Right cardiac atrium (tissue), 5 donors: ENCODE measurements around the gene DPEP2NB. TPM values are rescaled to one million over a fixed set of nuclear protein-coding genes. Genes with fewer than 3 reads are reported as not detected.
"Not testable (repeated sequence)": the region's sequence is repeated elsewhere in the genome, so short reads cannot be mapped to it uniquely, and the experiment has no call there.

ENCODE experiments used
- ATAC-seq, 2 donors: fragments of 200-7000 bp; cut with Tn5 transposase; one replicate each; pipeline versions ENCODE4 v1.8.0 to v1.9.1; 2020; ENCODE audit warnings: moderate library complexity in 2 of 2, mild to moderate bottlenecking in 1 of 2
- DNase-seq, 3 donors: peaks; one replicate each; pipeline ENCODE4 v3.0.0-alpha.2; 2020
- H3K27ac ChIP-seq: one replicate; pipeline ENCODE4 v1.5.1; 2013; ENCODE audit warnings: mild to moderate bottlenecking, low read length, control low read depth, moderate library complexity
- H3K27me3 ChIP-seq: one replicate; pipeline ENCODE4 v1.6.1; 2013; ENCODE audit not compliant: control insufficient read depth, insufficient read depth
- H3K4me1 ChIP-seq: one replicate; pipeline ENCODE4 v1.6.1; 2013; ENCODE audit warnings: low read length; ENCODE audit not compliant: control insufficient read depth, insufficient read depth
- H3K4me3 ChIP-seq: one replicate; pipeline ENCODE4 v1.5.1; 2013; ENCODE audit warnings: low read length, control low read depth
- H3K9me3 ChIP-seq: one replicate; pipeline ENCODE4 v1.6.1; 2013; ENCODE audit warnings: low read length; ENCODE audit not compliant: control insufficient read depth
- WGBS: extraction: QIAGEN DNeasy Blood & Tissue Kit; methylation state at CpG from one replicate; pipeline ENCODE4 v1.1.7; 2013; 5-methylcytosine and 5-hydroxymethylcytosine counted together
- intact Hi-C, 4 donors: fragments of 100-400 bp; cut with DNase I; formaldehyde crosslinking; loops; one replicate each; pipeline versions ENCODE4 v1.11.0 to v1.14.0; 2022 to 2023
- polyA plus RNA-seq: library from polyadenylated mRNA; stranded (reverse); fragments of 200-250 nt; gene quantifications from one replicate; pipeline ENCODE4 v1.2.3, GENCODE V29; 2013
- total RNA-seq, 4 donors: library from RNA; stranded (reverse); fragmentation: NEBNext Ultra II Directional; extraction: Animal tissue kit (Norgen Biotek cat#: 25700); gene quantifications; one replicate each; pipeline ENCODE4 v1.2.1, GENCODE V29; 2021
- donor health status: healthy with polysubstance abuse.
- donor health status: DM: no; HTN: yes; CAD: no.
- donor health status: DM: no; HTN: no; CAD: no.
- donor health status: DM: no; HTN: yes; CAD: no; lungs with severe emphysema.
- donor health status: DM: yes; HTN: yes; CAD: no.

Gene DPEP2NB
- total and polyA plus RNA-seq, 5 donors: not detected

GRCh38 chr16:68013440-68013839 is 2.3 kb downstream of the DPEP2NB start:
- intact Hi-C loops: no loop called here
- no peak for DNase-seq

GRCh38 chr16:68009872-68010271 is 5.8 kb downstream of the DPEP2NB start:
- H3K4me3 ChIP-seq, DNase-seq, H3K27me3 ChIP-seq, ATAC-seq, intact Hi-C loops, H3K4me1 ChIP-seq, H3K27ac ChIP-seq, H3K9me3 ChIP-seq: not testable (repeated sequence)
- 75% methylated on average over 4 of the region's 4 CpGs for WGBS

More at GRCh38 chr16:68013440-68013839, 2.3 kb downstream of the DPEP2NB start:
- no peaks in the 10 kb centered on the region for H3K4me1 ChIP-seq
- no peaks in the 10 kb centered on the region for H3K27me3 ChIP-seq
- H3K9me3 ChIP-seq: no peaks in the 10 kb centered on the region
- no peak overlapping the region for H3K27ac ChIP-seq
- 65% methylated on average over 1 of the region's 1 CpG for WGBS
- H3K4me3 ChIP-seq: no peak overlapping the region
- no peak for ATAC-seq

- H3K4me1 ChIP-seq: no peaks in the 10 kb centered on the region
- intact Hi-C loops: no loop called here
- ATAC-seq: no peak
- peak in 1 of 3 donors; percentile 15 for DNase-seq
- H3K27me3 ChIP-seq: no peaks in the 10 kb centered on the region
- H3K4me3 ChIP-seq: no peak overlapping the region
- no peaks in the 10 kb centered on the region for H3K9me3 ChIP-seq
- no peak overlapping the region for H3K27ac ChIP-seq
- WGBS: 65% methylated on average over 9 of the region's 9 CpGs
These were observed 6.5 kb downstream of the DPEP2NB start for GRCh38 chr16:68009157-68009735.

GRCh38 chr16:68005786-68006286 is 9.9 kb downstream of the DPEP2NB start:
- DNase-seq: peak; percentile 30 to 68 (median 66)
- Histone ChIP-seq H3K4me1 (no peaks in the 10 kb centered on the region), H3K4me3 (no peak overlapping the region), H3K9me3 (no peaks in the 10 kb centered on the region), H3K27me3 (no peaks in the 10 kb centered on the region), H3K27ac (no peak overlapping the region)
- ATAC-seq: peak; percentile 66 to 80
- intact Hi-C loops: no loop called here
- 42% methylated on average over 6 of the region's 6 CpGs for WGBS

GRCh38 chr16:68005211-68005610 is 10.5 kb downstream of the DPEP2NB start:
- 81% methylated on average over 9 of the region's 9 CpGs for WGBS
- ATAC-seq (no peak), DNase-seq (peak in 1 of 3 donors; percentile 1)
- H3K9me3 ChIP-seq: no peaks in the 10 kb centered on the region
- no peaks in the 10 kb centered on the region for H3K4me1 ChIP-seq
- no peak overlapping the region for H3K27ac ChIP-seq
- H3K4me3 ChIP-seq: no peak overlapping the region
- no peaks in the 10 kb centered on the region for H3K27me3 ChIP-seq
- intact Hi-C loops: no loop called here

GRCh38 chr16:68003031-68003430 is 12.7 kb downstream of the DPEP2NB start:
- ATAC-seq (no peak), DNase-seq (no peak)
- no peaks in the 10 kb centered on the region for H3K9me3 ChIP-seq
- no peak overlapping the region for H3K27ac ChIP-seq
- H3K27me3 ChIP-seq: no peaks in the 10 kb centered on the region
- whole genome bisulfite sequencing: 82% methylated on average over 4 of the region's 4 CpGs
- intact Hi-C loops: no loop called here
- H3K4me3 ChIP-seq: no peak overlapping the region
- H3K4me1 ChIP-seq: no peaks in the 10 kb centered on the region

GRCh38 chr16:68000450-68000849 is 15.3 kb downstream of the DPEP2NB start:
- Histone ChIP-seq H3K4me3 (no peak overlapping the region), H3K4me1 (no peaks in the 10 kb centered on the region), H3K9me3 (no peaks in the 10 kb centered on the region), H3K27me3 (no peaks in the 10 kb centered on the region), H3K27ac (peak overlapping the region; percentile 47)
- 49% methylated on average over 3 of the region's 3 CpGs for WGBS
- intact Hi-C loops: no loop called here
- peak in 1 of 3 donors; percentile 12 for DNase-seq
- ATAC-seq: peak; percentile 67 to 92

- H3K4me1 ChIP-seq: no peaks in the 10 kb centered on the region
- intact Hi-C loops: loop anchor here in 2 of 4 donors (10.0 kb wide), 2 partner anchors 225 to 235 kb away; partner anchors contain the start of gene ESRP2 (in 1 of the 2)
- 63% methylated on average over 2 of the region's 2 CpGs for WGBS
- ATAC-seq (peak; percentile 24 to 35), DNase-seq (no peak)
- H3K27ac ChIP-seq: peak overlapping the region; percentile 47
- H3K27me3 ChIP-seq: no peaks in the 10 kb centered on the region
- no peak overlapping the region for H3K4me3 ChIP-seq
- no peaks in the 10 kb centered on the region for H3K9me3 ChIP-seq
These were observed 15.7 kb downstream of the DPEP2NB start for GRCh38 chr16:67999985-68000384.

GRCh38 chr16:67998779-67999688 is 16.7 kb downstream of the DPEP2NB start, which contains the start of gene DPEP2:
DPEP2 (minus strand) TSS chr16:67999484; CDS start chr16:67993212, 6,272 bp downstream.
- WGBS: 68% methylated on average over 18 of the region's 18 CpGs
- H3K9me3 ChIP-seq, H3K4me1 ChIP-seq, H3K4me3 ChIP-seq, DNase-seq, H3K27me3 ChIP-seq: not testable (repeated sequence)
- intact Hi-C loops: loop anchor here in 2 of 4 donors (10.0 kb wide), 2 partner anchors 226 to 236 kb away; partner anchors contain the start of gene ESRP2 (in 1 of the 2)
- H3K27ac ChIP-seq: peak within 1 kb of the TSS; percentile 47
- ATAC-seq: peak; percentile 47 to 62

GRCh38 chr16:67998231-67998778 is 17.4 kb downstream of the DPEP2NB start:
- not testable (repeated sequence) for H3K27me3 ChIP-seq, H3K27ac ChIP-seq, ATAC-seq, H3K4me3 ChIP-seq, H3K9me3 ChIP-seq, H3K4me1 ChIP-seq
- intact Hi-C loops: loop anchor here in 2 of 4 donors (10.0 kb wide), 2 partner anchors 226 to 236 kb away; partner anchors contain the start of gene ESRP2 (in 1 of the 2)
- WGBS: 94% methylated on average over 36 of the region's 36 CpGs
- DNase-seq: peak in 1 of 3 donors; percentile 55
